MV-4-11 (cell line): ENCODE results near the gene SP2.

Experiments used
- DNase-seq: peaks from one replicate; lab custom pipeline; 2025; lab: John Stamatoyannopoulos, UW

SP2 gene

DNA sequence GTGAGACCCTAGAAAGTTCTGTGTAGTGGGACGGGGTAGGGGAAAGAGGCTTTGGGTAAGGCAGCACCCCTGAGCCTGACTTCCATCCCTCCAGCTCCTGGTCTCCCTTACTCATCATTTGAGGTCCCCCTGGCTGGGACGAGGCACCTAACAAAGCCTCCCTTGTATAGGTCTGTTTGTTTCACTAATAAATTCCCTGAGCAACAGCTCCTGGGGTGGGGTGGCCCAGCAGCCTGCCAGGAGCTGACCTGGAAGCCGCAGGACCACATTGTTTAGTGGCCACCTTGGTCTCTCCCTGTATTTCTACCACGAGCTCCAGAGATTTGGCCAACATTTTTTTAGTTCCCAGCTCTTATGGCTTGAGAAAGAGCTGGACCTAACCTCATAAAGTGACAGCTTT is 54.4 kb downstream of the SP2 start:
- no peak for DNase-seq

DNA sequence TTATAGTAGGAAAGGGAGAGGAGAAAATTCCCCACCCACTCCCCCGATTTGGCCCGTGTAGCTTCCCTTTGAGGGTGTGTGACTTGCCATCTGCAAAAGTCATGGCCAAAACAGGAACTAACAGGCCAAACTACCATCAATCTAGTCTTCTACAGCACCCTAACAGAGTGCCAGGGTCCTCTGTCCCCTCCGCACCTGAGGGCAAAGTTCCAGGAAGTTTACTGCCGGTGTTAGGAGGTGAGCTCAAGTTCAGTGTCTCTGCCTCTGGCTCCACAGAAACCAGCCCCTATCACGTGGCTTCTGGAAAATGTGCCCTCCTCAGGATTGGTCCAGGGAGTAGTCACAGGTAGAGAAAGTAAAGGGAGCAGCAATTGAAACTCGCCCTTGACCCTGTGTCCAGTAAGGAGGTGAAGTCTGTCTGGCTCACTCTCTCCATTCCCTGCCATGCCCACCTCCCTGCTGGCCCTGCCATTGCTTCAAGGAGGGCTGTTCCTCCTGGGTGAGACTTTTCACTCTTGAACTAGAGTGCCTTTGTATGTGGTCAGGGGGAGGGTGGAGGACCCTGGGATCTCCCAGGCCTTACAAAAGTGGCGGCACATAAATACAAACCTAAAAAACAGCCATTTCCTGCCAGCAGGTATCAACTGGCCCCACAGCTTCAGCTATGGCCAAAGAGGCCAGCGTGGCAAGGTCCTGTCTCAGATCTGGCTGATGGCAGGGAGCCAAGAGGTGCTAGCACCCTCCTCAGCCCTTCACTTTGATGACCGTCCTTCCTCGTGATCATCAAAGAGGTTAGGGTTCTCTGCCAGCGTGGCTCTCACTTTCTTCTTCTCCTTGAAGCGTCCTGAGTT is 56.4 kb downstream of the SP2 start:
- no peak for DNase-seq

DNA sequence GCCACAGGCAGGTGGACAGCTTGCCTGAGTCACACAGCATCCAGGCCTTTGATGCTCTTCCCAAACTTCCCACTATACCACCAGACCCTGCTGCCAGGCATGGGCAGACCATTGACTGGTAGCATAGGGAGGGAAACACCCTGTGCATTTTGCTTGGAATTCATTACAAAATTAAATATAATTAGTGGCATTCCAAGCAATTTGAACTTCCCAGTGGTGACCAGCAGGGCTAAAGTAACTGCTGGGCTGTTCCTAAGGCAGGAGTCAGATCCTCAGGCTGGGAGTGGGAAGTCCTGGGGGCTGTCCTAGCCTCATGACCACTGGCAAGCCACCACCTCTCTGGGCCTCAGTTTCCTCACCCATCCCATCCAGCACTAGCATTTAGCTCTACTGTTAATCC is 57.9 kb downstream of the SP2 start:
- no peak for DNase-seq

GRCh38 chr17:47955497-47956461 is 59.7 kb downstream of the SP2 start:
- DNase-seq: no peak

DNA sequence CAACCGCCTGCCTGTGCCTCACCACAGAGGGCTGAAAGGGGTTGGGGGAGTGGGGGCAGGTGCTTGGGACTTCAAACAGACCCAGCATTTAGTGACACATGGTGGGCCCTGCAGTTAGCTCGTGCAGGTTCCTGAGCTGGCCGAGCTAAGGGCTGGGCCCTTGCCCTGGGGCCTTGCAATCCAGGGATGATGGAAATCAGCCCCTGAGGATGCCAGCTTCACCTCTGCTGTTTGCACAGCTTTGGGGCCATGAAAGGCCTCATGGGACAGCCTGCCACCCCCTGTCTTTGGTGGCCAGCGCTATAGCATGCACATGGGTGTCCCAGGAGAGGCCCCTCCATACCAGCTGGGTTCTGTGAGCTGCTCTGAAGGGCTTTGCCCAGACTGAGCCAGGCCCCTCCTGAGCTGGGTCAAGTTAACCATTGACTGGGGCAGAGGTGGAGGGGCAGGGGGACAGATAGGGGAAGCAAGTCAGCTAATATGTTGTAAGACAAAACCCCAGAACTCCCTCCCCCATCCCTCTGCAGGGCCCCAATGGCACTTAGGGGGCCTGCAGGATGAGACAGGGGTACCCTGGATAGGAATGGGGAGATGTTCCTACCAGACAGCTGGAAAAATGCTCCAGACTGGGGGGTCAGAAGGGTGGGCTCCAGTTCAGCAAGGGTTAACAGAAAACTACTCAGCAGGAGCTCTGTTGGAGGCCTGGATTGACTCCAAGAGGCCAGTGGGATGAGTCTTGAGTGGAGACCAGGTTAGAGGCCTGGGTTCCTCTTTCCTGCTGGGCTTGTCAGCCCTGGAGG is 61.0 kb downstream of the SP2 start:
- DNase-seq: no peak

- no peak for DNase-seq
Observed at GRCh38 chr17:47957591-47958490, 61.8 kb downstream of the SP2 start, which contains the start of gene PRR15L. Gene PRR15L, minus strand, starts transcription at chr17:47957883. Its CDS starts 4,649 bp downstream, at chr17:47953234.

- no peak for DNase-seq
Observed at GRCh38 chr17:47959825-47960655, 64.0 kb downstream of the SP2 start.

DNA sequence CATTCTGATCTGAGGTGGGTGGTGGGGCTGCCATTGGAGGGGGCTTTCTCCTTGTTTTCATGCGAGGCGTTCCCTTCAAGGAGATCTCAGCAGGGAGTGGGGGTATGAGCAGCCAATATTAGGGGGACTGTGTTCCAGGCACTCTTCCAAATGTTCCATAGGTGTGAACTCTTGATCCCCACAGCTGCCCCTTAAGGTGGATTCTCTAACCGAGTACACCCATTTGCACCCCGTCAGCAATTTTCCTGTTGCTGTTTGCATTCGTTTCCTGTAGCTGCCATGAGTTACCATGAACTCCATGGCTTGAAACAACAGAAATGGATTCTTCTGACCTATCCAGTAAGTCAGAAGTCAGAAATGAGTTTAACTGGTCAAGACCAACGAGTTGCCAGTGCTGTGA is 65.4 kb downstream of the SP2 start:
- DNase-seq: no peak

DNA sequence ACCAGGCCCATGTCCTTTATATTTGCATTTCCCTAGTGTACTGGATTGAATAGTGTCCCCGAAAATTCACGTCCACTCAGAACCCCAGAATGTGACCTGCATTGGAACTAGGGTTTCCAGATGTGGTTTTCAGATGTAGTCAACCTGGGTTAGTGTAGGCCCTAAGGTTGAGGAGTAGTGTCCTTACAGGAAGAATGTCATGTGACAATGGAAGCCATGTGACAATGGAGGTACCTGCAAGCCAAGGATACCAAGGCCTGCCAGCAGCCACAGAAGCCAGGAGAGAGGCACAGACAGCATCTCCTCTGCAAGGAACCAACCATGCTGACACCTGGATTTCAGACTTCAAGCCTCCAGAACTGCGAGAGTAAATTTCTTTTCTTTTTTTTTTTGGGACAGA is 66.9 kb downstream of the SP2 start:
- DNase-seq: no peak

- no peak for DNase-seq
Observed at GRCh38 chr17:47964856-47965255, 68.8 kb downstream of the SP2 start.

DNA sequence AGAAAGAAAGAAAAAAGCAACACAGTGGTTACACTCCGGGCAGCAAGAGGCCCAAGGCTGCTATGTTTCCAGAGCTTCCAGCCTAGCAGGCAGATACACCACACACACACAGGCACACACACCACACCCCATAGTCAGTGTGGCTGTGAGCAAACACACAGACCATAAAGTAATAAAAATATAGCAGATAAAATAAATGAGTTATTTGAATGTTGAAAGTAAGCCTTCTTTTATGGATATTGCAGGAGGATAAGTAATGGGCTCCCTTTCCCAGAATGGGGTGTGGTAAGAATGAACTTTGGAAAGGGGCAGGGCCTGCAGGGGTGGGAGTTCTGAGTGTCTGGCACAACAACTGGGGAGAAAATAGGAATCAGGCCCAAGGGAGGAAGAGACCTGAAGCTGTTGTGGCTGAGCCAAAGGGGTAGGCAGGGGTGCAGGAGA is 70.1 kb downstream of the SP2 start:
- DNase-seq: no peak

GRCh38 chr17:47967607-47968252 is 71.7 kb downstream of the SP2 start:
- no peak for DNase-seq

- no peak for DNase-seq
Observed at GRCh38 chr17:47968836-47969235, 72.8 kb downstream of the SP2 start.

DNA sequence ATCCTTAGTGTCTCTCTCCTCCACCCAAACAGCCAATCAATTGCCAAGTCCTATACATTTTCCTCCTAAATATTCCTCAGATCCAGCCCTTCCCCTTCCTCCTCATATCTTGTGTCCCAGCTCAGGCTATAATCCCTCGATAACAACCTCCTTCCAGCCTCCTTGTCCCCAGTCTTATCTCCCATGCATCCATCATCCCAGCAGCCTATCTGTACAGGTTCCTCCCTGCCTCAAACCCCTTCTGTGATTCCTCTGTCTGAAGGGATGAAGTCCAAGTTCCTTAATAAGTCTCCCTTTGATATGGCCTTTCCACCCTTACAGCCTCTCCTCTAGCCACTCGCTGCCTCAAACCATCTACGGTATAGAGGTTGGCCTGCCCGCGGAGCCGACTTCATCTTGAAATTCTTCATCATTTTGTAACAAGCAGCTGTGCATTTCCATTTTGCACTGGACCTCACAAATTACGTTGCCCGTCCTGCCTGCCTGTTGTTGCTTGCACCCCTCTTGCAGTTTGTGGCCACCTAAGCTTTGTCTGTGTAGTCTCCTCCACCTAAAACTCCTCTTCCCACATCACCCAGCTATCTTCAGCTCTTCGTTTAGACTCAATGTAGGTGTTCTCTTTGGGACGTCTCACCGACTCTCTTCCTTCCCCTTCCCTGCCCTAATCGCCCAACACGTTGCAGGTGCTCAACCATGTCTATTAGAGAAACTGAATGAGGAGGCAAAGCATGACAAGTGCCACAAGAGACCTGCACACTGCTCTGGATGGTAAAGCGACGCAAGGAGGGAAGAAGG is 74.1 kb downstream of the SP2 start:
- no peak for DNase-seq

- DNase-seq: peak; percentile 99
Observed at GRCh38 chr17:47970725-47971499, 74.9 kb downstream of the SP2 start, which contains the start of gene CDK5RAP3. Gene CDK5RAP3, plus strand, starts transcription at chr17:47971113. Its CDS starts 34 bp downstream, at chr17:47971147.

DNA sequence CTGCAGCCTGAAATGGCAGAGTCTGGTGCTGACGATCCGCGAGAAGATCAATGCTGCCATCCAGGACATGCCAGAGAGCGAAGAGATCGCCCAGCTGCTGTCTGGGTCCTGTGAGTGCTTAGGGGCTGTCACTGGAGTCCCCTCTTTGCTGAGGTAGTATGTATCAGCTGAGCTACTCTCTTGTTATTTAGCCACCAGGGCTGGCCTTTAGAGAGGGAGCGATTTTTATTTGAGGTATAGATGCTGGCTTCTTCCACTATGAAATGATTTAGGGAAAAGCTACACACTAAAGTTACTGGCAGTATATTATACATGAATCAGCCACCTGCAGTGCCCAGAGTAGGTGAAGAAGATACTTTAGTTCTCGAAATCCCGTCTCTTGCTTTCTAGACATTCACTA is 77.5 kb downstream of the SP2 start:
- DNase-seq: no peak

DNA sequence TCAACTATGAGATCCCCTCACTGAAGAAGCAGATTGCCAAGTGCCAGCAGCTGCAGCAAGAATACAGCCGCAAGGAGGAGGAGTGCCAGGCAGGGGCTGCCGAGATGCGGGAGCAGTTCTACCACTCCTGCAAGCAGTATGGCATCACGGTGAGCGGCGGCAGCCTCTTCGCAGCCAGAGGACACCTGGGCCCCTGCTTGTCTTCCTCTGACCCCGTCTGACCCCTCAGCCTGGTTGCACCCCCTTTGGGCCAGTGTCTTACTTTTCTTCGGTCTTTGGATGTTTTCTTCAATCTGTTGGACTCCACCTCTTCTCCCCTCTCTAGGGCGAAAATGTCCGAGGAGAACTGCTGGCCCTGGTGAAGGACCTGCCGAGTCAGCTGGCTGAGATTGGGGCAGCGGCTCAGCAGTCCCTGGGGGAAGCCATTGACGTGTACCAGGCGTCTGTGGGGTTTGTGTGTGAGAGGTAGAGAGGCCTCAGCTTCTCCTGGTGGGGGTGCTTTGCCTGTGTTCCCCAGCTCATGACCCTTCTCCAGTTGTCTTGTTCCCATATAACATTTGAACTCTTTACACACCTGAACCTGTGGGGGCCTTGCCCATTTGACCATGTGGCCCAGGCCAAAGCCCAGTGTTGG is 79.3 kb downstream of the SP2 start:
- no peak for DNase-seq
